B cell (primary cell): ENCODE measurements around the gene DNAH8. TPM values are rescaled to one million over a fixed set of nuclear protein-coding genes. Genes with fewer than 3 reads are reported as not detected.

Experiments
- ATAC-seq: fragments of 200-7000 bp; cut with Tn5 transposase; one replicate; pipeline ENCODE4 v1.10.0; 2021; ENCODE audit warnings: low read depth, mild to moderate bottlenecking, moderate number of reproducible peaks, moderate library complexity
- CTCF ChIA-PET: fragments of 350-600 bp; sonication (Branson Sonifier 250); formaldehyde crosslinking; loops from one replicate; lab custom pipeline; 2021; ENCODE audit warnings: antibody characterized with exemption, inconsistent platforms; lab: Charles Lee
- POLR2A ChIA-PET: fragments of 350-600 bp; sonication (Branson Sonifier 250); formaldehyde crosslinking; loops from one replicate; lab custom pipeline; 2021; ENCODE audit warnings: antibody characterized with exemption; lab: Charles Lee
- DNase-seq: peaks from one replicate; pipeline ENCODE4 v3.0.0; 2013
- H2AFZ ChIP-seq: 2 replicates; pipeline ENCODE4 v1.6.1; 2012; ENCODE audit warnings: mild to moderate bottlenecking, low read depth, low read length; ENCODE audit not compliant: insufficient read depth, poor library complexity, severe bottlenecking
- H3K27ac ChIP-seq, 2 donors: 1 replicate in 1 of 2; 2 replicates in 1 of 2; pipeline ENCODE4 v1.5.1; 2012 to 2013; ENCODE audit warnings: low read length in 2 of 2, mild to moderate bottlenecking in 2 of 2, moderate library complexity in 1 of 2
- H3K27me3 ChIP-seq, 4 experiments: fragments of 200-600 bp in 1 of 4; sonication (generic) in 1 of 4; replicated peaks in 1 of 4; 1 replicate in 2 of 4; 2 replicates in 2 of 4; pipeline versions ENCODE4 v1.6.1 to v1.7.0; 2013 to 2016; ENCODE audit warnings: low read length in 3 of 4, mild to moderate bottlenecking in 2 of 4, mixed read lengths in 1 of 4, moderate library complexity in 1 of 4; ENCODE audit not compliant: insufficient read depth in 4 of 4, control insufficient read depth in 3 of 4; ENCODE audit errors: control extremely low read depth in 1 of 4
- H3K36me3 ChIP-seq, 2 experiments: replicated peaks in 1 of 2; 1 replicate in 1 of 2; 2 replicates in 1 of 2; pipeline versions ENCODE4 v1.6.1 to v1.7.1; 2013; ENCODE audit warnings: low read length in 1 of 2; ENCODE audit not compliant: insufficient read depth in 2 of 2, control insufficient read depth in 1 of 2; ENCODE audit errors: control extremely low read depth in 1 of 2, extremely low read depth in 1 of 2
- H3K4me1 ChIP-seq, 2 donors: fragments of 200-600 bp in 1 of 2; sonication (generic) in 1 of 2; 1 replicate in 1 of 2; 2 replicates in 1 of 2; pipeline versions ENCODE4 v1.5.1 to v1.6.1; 2013 to 2017; ENCODE audit warnings: low read length in 2 of 2; ENCODE audit not compliant: control insufficient read depth in 2 of 2, insufficient read depth in 2 of 2
- H3K4me2 ChIP-seq: replicated peaks from 2 replicates; pipeline ENCODE3; 2012; ENCODE audit warnings: mild to moderate bottlenecking, low read depth, low read length; ENCODE audit not compliant: poor library complexity, severe bottlenecking
- H3K4me3 ChIP-seq, 5 experiments: fragments of 200-600 bp in 1 of 5; sonication (generic) in 1 of 5; 1 replicate in 3 of 5; 2 replicates in 2 of 5; pipeline versions ENCODE4 v1.5.1 to v1.7.0; 2011 to 2016; ENCODE audit warnings: low read length in 4 of 5, mild to moderate bottlenecking in 4 of 5, low read depth in 2 of 5, control low read depth in 1 of 5, moderate library complexity in 1 of 5; ENCODE audit not compliant: insufficient read depth in 1 of 5; ENCODE audit errors: control extremely low read depth in 1 of 5, extremely low read depth in 1 of 5
- H3K79me2 ChIP-seq: fragments of 200-600 bp; sonication (generic); one replicate; pipeline ENCODE4 v1.6.0; 2016; ENCODE audit warnings: low read length; ENCODE audit not compliant: control insufficient read depth, insufficient read depth
- H3K9ac ChIP-seq: fragments of 200-600 bp; sonication (generic); 2 replicates; pipeline ENCODE4 v1.6.1; 2017; ENCODE audit warnings: mild to moderate bottlenecking, low read length, moderate library complexity
- H3K9me3 ChIP-seq, 3 donors: one replicate each; pipeline versions ENCODE4 v1.6.1 to v1.7.1; 2013; ENCODE audit warnings: low read length in 2 of 3; ENCODE audit not compliant: control insufficient read depth in 2 of 3, insufficient read depth in 1 of 3; ENCODE audit errors: control extremely low read depth in 1 of 3
- H4K20me1 ChIP-seq: 2 replicates; pipeline ENCODE4 v1.6.0; 2012; ENCODE audit warnings: mild to moderate bottlenecking, low read length; ENCODE audit not compliant: insufficient read depth, control insufficient read depth, poor library complexity, severe bottlenecking
- H3K27ac Mint-ChIP-seq: one replicate; pipeline ENCODE4 v1.8.0; 2021; ENCODE audit warnings: mixed read lengths
- H3K27me3 Mint-ChIP-seq: one replicate; pipeline ENCODE4 v1.8.0; 2021; ENCODE audit warnings: mixed read lengths
- H3K4me1 Mint-ChIP-seq: one replicate; pipeline ENCODE4 v1.8.0; 2021; ENCODE audit warnings: mixed read lengths
- H3K4me3 Mint-ChIP-seq: one replicate; pipeline ENCODE4 v1.8.0; 2021; ENCODE audit warnings: mixed read lengths
- H3K9me3 Mint-ChIP-seq: one replicate; pipeline ENCODE4 v1.8.0; 2022; ENCODE audit warnings: mixed read lengths; ENCODE audit not compliant: insufficient read depth
- CTCF ChIP-seq: fragments of 200-600 bp; IDR thresholded peaks from one replicate; pipeline ENCODE4 v1.8.0; 2022; ENCODE audit warnings: antibody characterized with exemption, mild to moderate bottlenecking
- EZH2 ChIP-seq: IDR thresholded peaks from 2 replicates; pipeline ENCODE4 v1.6.1; 2012; ENCODE audit warnings: borderline replicate concordance, low read depth, mild to moderate bottlenecking, moderate library complexity, low read length; ENCODE audit not compliant: insufficient read depth, poor library complexity, severe bottlenecking
- WGBS: methylation state at CpG from one replicate; pipeline ENCODE4 v1.1.5; 2013; ENCODE audit warnings: missing lambda C conversion rate; ENCODE audit not compliant: insufficient coverage; 5-methylcytosine and 5-hydroxymethylcytosine counted together
- intact Hi-C: fragments of 100-400 bp; cut with micrococcal nuclease; formaldehyde crosslinking; loops from one replicate; pipeline ENCODE4 v1.10.0; 2022
- polyA plus RNA-seq: library from polyadenylated mRNA; depleted of rRNA; stranded (reverse); fragments of >200 nt; gene quantifications from 2 replicates; pipeline ENCODE4 v1.2.3, GENCODE V29; 2012
- total RNA-seq, 2 donors: library from RNA; stranded (reverse); fragments of 120-200 nt in 1 of 2; gene quantifications; 1 replicate in 1 of 2; 2 replicates in 1 of 2; pipeline versions ENCODE4 v1.2.3 to v1.2.4, GENCODE V29; 2013 to 2022

DNAH8 gene
- total and polyA plus RNA-seq, 2 donors (not counting 1 experiment from before 2014, with no cell fraction given) = 0.69 to 1.1 TPM

GRCh38 chr6:38901802-38902522 is 186.9 kb downstream of the DNAH8 start:
- no peaks in the 10 kb centered on the region for H3K4me1 Mint-ChIP-seq
- Histone ChIP-seq H3K4me3 (no peak overlapping the region), H3K27me3 (peaks cover 0 to 11% (median 1%) of the 10 kb centered on the region in 4 experiments), H4K20me1 (no peaks in the 10 kb centered on the region), H3K79me2 (no peaks in the 10 kb centered on the region), H3K9ac (no peak overlapping the region), H2AFZ (no peak overlapping the region), H3K36me3 (no peaks in the 10 kb centered on the region), H3K9me3 (no peaks in the 10 kb centered on the region), H3K27ac (no peak overlapping the region), H3K4me2 (no peak overlapping the region), H3K4me1 (no peaks in the 10 kb centered on the region)
- ChIA-PET CTCF (no interaction called here), POLR2A (no interaction called here)
- no peaks in the 10 kb centered on the region for H3K27me3 Mint-ChIP-seq
- TF ChIP-seq EZH2 (no peak), CTCF (no peak)
- WGBS = 100% methylated on average over 1 of the region's 3 CpGs
- H3K9me3 Mint-ChIP-seq = no peaks in the 10 kb centered on the region
- no peak overlapping the region for H3K27ac Mint-ChIP-seq
- intact Hi-C loops = no loop called here
- DNase-seq (no peak), ATAC-seq (no peak)
- no peak overlapping the region for H3K4me3 Mint-ChIP-seq

DNA sequence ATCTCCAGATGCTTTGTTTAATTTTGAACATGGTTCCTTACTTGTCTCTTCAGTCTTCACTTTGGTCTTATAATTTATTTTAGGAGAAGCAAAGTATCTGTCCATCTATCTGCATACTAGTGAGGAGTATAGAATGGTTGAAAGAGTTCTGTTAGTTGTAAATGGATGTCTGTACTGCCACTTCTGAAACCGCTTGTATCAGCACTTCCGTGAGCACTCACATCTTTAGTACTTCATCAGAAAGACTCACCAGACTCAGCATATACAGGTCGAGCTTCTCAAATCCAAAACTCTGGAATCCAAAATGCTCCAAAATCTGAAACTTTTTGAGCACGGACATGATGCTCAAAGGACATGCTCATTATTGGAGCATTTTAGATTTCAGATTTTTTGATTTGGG is 191.5 kb downstream of the DNAH8 start:
- Histone ChIP-seq H2AFZ (no peak overlapping the region), H3K36me3 (no peaks in the 10 kb centered on the region), H3K9me3 (no peaks in the 10 kb centered on the region), H3K4me2 (no peak overlapping the region), H3K9ac (no peak overlapping the region), H3K4me3 (no peak overlapping the region), H3K27me3 (peaks cover 0 to 11% (median 1%) of the 10 kb centered on the region in 4 experiments), H3K4me1 (no peaks in the 10 kb centered on the region), H3K79me2 (no peaks in the 10 kb centered on the region), H3K27ac (no peak overlapping the region), H4K20me1 (no peaks in the 10 kb centered on the region)
- Mint-ChIP-seq H3K27me3 (no peaks in the 10 kb centered on the region), H3K4me3 (no peak overlapping the region), H3K4me1 (no peaks in the 10 kb centered on the region), H3K9me3 (no peaks in the 10 kb centered on the region), H3K27ac (no peak overlapping the region)
- TF ChIP-seq CTCF = no peak
- TF ChIP-seq EZH2 = no peak
- DNase-seq (no peak), ATAC-seq (no peak)
- intact Hi-C loops = no loop called here
- no CpG with 5 or more reads among the region's 4 CpGs for WGBS
- POLR2A ChIA-PET = no interaction called here
- CTCF ChIA-PET = no interaction called here
